Nephron (organoid): ENCODE results near the gene P3H3.
A peak's percentile ranks its signal among the peaks of the same experiment; 100 is the strongest.

Experiments
- H3K27ac Mint-ChIP-seq, 3 experiments: 2 replicates each; pipeline ENCODE4 v1.8.0; 2020; ENCODE audit warnings: mixed read lengths in 3 of 3, mild to moderate bottlenecking in 2 of 3, moderate library complexity in 1 of 3
- H3K27me3 Mint-ChIP-seq: 2 replicates; pipeline ENCODE4 v1.8.0; 2021; ENCODE audit warnings: low read depth, mild to moderate bottlenecking, moderate library complexity, mixed read lengths
- H3K36me3 Mint-ChIP-seq: 2 replicates; pipeline ENCODE4 v1.8.0; 2020; ENCODE audit warnings: low read depth, mixed read lengths
- H3K4me1 Mint-ChIP-seq: 2 replicates; pipeline ENCODE4 v1.8.0; 2020; ENCODE audit warnings: mixed read lengths
- H3K4me3 Mint-ChIP-seq, 3 experiments: 2 replicates each; pipeline ENCODE4 v1.8.0; 2020; ENCODE audit warnings: mild to moderate bottlenecking in 3 of 3, mixed read lengths in 3 of 3, moderate library complexity in 2 of 3
- H3K9me3 Mint-ChIP-seq: 2 replicates; pipeline ENCODE4 v1.8.0; 2020; ENCODE audit warnings: mixed read lengths
- CTCF ChIP-seq, 3 experiments: fragments of 200-600 bp; sonication (generic); IDR thresholded peaks; one replicate each; pipeline ENCODE4 v1.5.0; 2021; ENCODE audit warnings: antibody characterized with exemption in 3 of 3; ENCODE audit not compliant: unreplicated experiment in 3 of 3

P3H3 gene

DNA sequence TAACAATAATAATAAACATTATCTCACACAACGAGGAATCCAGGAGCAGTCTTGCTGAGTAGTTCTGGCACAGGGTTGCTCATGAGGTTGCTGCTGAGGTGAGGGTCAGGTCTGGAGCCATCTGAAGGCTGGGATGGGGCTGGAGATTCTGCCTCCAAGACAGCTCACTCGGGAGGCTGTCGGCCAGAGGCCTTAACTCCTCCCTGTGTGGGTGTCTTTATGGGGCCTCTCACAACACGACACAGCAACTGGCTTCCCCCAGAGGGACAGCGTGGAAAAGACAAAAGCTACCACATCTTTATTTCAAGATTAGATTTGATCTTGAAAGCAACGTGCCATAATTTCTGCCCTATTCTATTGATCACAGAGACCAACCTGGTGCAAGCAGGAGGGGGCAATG is 46.1 kb upstream of the P3H3 start:
- Mint-ChIP-seq H3K4me3 (no peak overlapping the region), H3K27ac (peak overlapping the region; percentile 56 to 70 (median 62)), H3K27me3 (peaks cover 3% of the 10 kb centered on the region), H3K36me3 (no peaks in the 10 kb centered on the region), H3K4me1 (peaks cover 33% of the 10 kb centered on the region), H3K9me3 (no peaks in the 10 kb centered on the region)
- no peak for TF ChIP-seq CTCF (IDR thresholded peaks at IDR 0.05; ENCODE audit: unreplicated experiment in 3 of 3)

DNA sequence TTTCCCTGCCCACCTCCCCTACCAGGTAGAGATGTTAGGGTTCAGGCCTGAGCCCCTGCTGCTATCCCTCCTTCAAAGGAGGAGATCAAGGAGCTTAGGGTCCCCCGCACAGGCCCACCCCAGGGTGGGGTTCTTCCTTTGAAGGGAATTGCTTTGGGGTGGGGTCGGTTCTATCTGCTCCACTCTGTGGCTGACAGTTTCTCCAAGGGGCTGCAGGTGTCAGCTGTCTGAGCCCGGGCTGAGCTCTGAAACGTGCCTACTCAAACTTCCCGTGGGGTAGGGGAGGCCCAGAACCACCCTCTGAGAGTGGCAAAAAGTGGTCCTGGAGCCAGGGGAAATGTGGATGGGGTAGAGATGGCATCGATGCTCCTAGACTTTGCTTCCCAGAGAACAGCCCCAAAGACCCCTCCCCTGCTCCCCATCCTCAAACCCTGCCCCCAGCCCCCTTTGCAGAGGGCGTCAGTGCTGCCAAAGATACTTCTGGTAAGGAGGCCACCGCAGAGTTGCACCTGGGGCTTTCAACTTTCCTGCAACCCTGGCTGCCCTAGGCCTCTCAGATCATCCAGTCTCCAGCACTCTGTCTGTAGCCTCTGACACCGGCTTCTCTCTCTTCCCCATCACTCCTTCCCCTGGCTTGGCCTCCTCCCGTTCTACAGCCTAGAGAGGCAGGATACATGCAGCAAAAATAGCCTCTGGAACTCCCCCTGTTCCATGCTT is 45.2 kb upstream of the P3H3 start:
- Mint-ChIP-seq H3K36me3 (no peaks in the 10 kb centered on the region), H3K4me1 (peaks cover 31% of the 10 kb centered on the region)
- TF ChIP-seq CTCF (IDR thresholded peaks at IDR 0.05; ENCODE audit: unreplicated experiment in 3 of 3) = no peak

GRCh38 chr12:6783828-6784227 is 44.4 kb upstream of the P3H3 start:
- no peak for TF ChIP-seq CTCF (IDR thresholded peaks at IDR 0.05; ENCODE audit: unreplicated experiment in 3 of 3)
- Mint-ChIP-seq H3K9me3 (no peaks in the 10 kb centered on the region), H3K36me3 (no peaks in the 10 kb centered on the region), H3K4me3 (no peak overlapping the region), H3K27ac (peak overlapping the region in 1 of 3 experiments; percentile 46), H3K4me1 (peaks cover 23% of the 10 kb centered on the region), H3K27me3 (peaks cover 3% of the 10 kb centered on the region)

More for the DNA sequence above, 45.2 kb upstream of the P3H3 start:
- H3K27me3 Mint-ChIP-seq = peaks cover 3% of the 10 kb centered on the region
- H3K27ac Mint-ChIP-seq = peak overlapping the region in 2 of 3 experiments; percentile 46 to 56
- H3K9me3 Mint-ChIP-seq = no peaks in the 10 kb centered on the region
- H3K4me3 Mint-ChIP-seq = no peak overlapping the region

- H3K9me3 Mint-ChIP-seq = no peaks in the 10 kb centered on the region
- H3K4me1 Mint-ChIP-seq = peaks cover 18% of the 10 kb centered on the region
- no peak for TF ChIP-seq CTCF (IDR thresholded peaks at IDR 0.05; ENCODE audit: unreplicated experiment in 3 of 3)
- no peaks in the 10 kb centered on the region for H3K36me3 Mint-ChIP-seq
- H3K27ac Mint-ChIP-seq = no peak overlapping the region
- H3K4me3 Mint-ChIP-seq = no peak overlapping the region
- peaks cover 3% of the 10 kb centered on the region for H3K27me3 Mint-ChIP-seq
Measured at GRCh38 chr12:6784296-6784695, 43.9 kb upstream of the P3H3 start.

- Mint-ChIP-seq H3K27ac (no peak overlapping the region), H3K36me3 (no peaks in the 10 kb centered on the region), H3K4me1 (peaks cover 13% of the 10 kb centered on the region), H3K4me3 (no peak overlapping the region), H3K27me3 (peaks cover 3% of the 10 kb centered on the region), H3K9me3 (no peaks in the 10 kb centered on the region)
- TF ChIP-seq CTCF (IDR thresholded peaks at IDR 0.05; ENCODE audit: unreplicated experiment in 3 of 3) = no peak
Measured at GRCh38 chr12:6784761-6785160, 43.4 kb upstream of the P3H3 start.
